ENCODE measurements around the gene NEDD4.
"Not testable (repeated sequence)": the region's sequence is repeated elsewhere in the genome, so short reads cannot be mapped to it uniquely, and the experiment has no call there.

The NEDD4 gene

GRCh38 chr15:55846116-55846707 lies 147.2 kb downstream of the NEDD4 start:
- peak; percentile 73 for DNase-seq (ENCODE audit: low read depth)
- H3K4me3 ChIP-seq (ENCODE audit: low read depth, low read length) = no peak overlapping the region
- TF ChIP-seq MAX (IDR thresholded peaks at IDR 0.05; ENCODE audit: low read depth, low read length) = no peak
- TF ChIP-seq CTCF (IDR thresholded peaks at IDR 0.05; ENCODE audit: low read depth, low read length) = peak; percentile 78
- TF ChIP-seq POLR2A (IDR thresholded peaks at IDR 0.05; ENCODE audit: extremely low read depth, insufficient read length) = no peak

- DNase-seq (ENCODE audit: low read depth); H3K4me3 ChIP-seq (ENCODE audit: low read depth, low read length): not testable (repeated sequence)
These were observed 150.5 kb downstream of the NEDD4 start for GRCh38 chr15:55842897-55843296.

- TF ChIP-seq MAX (IDR thresholded peaks at IDR 0.05; ENCODE audit: low read depth, low read length) (no peak), CTCF (IDR thresholded peaks at IDR 0.05; ENCODE audit: low read depth, low read length) (no peak), MYC (IDR thresholded peaks at IDR 0.05; ENCODE audit: low read depth, low read length) (no peak)
- H3K4me3 ChIP-seq (ENCODE audit: low read depth, low read length) = no peak overlapping the region
- no peak for DNase-seq (ENCODE audit: low read depth)
These were observed 157.5 kb downstream of the NEDD4 start for GRCh38 chr15:55835866-55836265.

- no peak overlapping the region for H3K4me3 ChIP-seq (ENCODE audit: low read depth, low read length)
- DNase-seq (ENCODE audit: low read depth) = no peak
- TF ChIP-seq MYC (IDR thresholded peaks at IDR 0.05; ENCODE audit: low read depth, low read length) (no peak), POLR2A (IDR thresholded peaks at IDR 0.05; ENCODE audit: extremely low read depth, insufficient read length) (no peak), MAX (IDR thresholded peaks at IDR 0.05; ENCODE audit: low read depth, low read length) (no peak), CTCF (IDR thresholded peaks at IDR 0.05; ENCODE audit: low read depth, low read length) (no peak)
These were observed 159.1 kb downstream of the NEDD4 start for GRCh38 chr15:55834331-55834730.

GRCh38 chr15:55829826-55830225 lies 163.6 kb downstream of the NEDD4 start:
- H3K4me3 ChIP-seq (ENCODE audit: low read depth, low read length) = no peak overlapping the region
- TF ChIP-seq POLR2A (IDR thresholded peaks at IDR 0.05; ENCODE audit: extremely low read depth, insufficient read length) (no peak), MYC (IDR thresholded peaks at IDR 0.05; ENCODE audit: low read depth, low read length) (no peak), CTCF (IDR thresholded peaks at IDR 0.05; ENCODE audit: low read depth, low read length) (no peak)
- DNase-seq (ENCODE audit: low read depth) = peak; percentile 43

GRCh38 chr15:55827955-55828354 lies 165.5 kb downstream of the NEDD4 start:
- H3K4me3 ChIP-seq (ENCODE audit: low read depth, low read length) = no peak overlapping the region
- DNase-seq (ENCODE audit: low read depth) = no peak
- TF ChIP-seq POLR2A (IDR thresholded peaks at IDR 0.05; ENCODE audit: extremely low read depth, insufficient read length) (no peak), MAX (IDR thresholded peaks at IDR 0.05; ENCODE audit: low read depth, low read length) (no peak), MYC (IDR thresholded peaks at IDR 0.05; ENCODE audit: low read depth, low read length) (no peak), CTCF (IDR thresholded peaks at IDR 0.05; ENCODE audit: low read depth, low read length) (no peak)

Data from NB4 (cell line).